Measurements from ENCODE around the gene PGAM1. TPM values are rescaled to one million over a fixed set of nuclear protein-coding genes. Genes with fewer than 3 reads are reported as not detected.
"Not testable (repeated sequence)": the region's sequence is repeated elsewhere in the genome, so short reads cannot be mapped to it uniquely, and the experiment has no call there.

Gene PGAM1
- total RNA-seq, 2 donors from 2014 or later = 326 to 434 TPM

- H3K4me3 ChIP-seq = no peak overlapping the region
- no peaks in the 10 kb centered on the region for H3K9me3 ChIP-seq
- no peak for DNase-seq (ENCODE audit: low spot score)
- no peak overlapping the region for H3K27ac ChIP-seq
- no peaks in the 10 kb centered on the region for H3K27me3 ChIP-seq
- TF ChIP-seq, protein P1, sequence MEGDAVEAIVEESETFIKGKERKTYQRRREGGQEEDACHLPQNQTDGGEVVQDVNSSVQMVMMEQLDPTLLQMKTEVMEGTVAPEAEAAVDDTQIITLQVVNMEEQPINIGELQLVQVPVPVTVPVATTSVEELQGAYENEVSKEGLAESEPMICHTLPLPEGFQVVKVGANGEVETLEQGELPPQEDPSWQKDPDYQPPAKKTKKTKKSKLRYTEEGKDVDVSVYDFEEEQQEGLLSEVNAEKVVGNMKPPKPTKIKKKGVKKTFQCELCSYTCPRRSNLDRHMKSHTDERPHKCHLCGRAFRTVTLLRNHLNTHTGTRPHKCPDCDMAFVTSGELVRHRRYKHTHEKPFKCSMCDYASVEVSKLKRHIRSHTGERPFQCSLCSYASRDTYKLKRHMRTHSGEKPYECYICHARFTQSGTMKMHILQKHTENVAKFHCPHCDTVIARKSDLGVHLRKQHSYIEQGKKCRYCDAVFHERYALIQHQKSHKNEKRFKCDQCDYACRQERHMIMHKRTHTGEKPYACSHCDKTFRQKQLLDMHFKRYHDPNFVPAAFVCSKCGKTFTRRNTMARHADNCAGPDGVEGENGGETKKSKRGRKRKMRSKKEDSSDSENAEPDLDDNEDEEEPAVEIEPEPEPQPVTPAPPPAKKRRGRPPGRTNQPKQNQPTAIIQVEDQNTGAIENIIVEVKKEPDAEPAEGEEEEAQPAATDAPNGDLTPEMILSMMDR (IDR thresholded peaks at IDR 0.05) = no peak
- H3K36me3 ChIP-seq = no peaks in the 10 kb centered on the region
- H3K4me1 ChIP-seq = peaks cover 0 to 9% of the 10 kb centered on the region in 2 donors
Observed at GRCh38 chr10:97411406-97411805, 14.6 kb upstream of the PGAM1 start.

- Histone ChIP-seq H3K4me1 (no peaks in the 10 kb centered on the region), H3K27me3 (no peaks in the 10 kb centered on the region), H3K36me3 (no peaks in the 10 kb centered on the region), H3K9me3 (no peaks in the 10 kb centered on the region), H3K4me3 (no peak overlapping the region), H3K27ac (no peak overlapping the region)
- TF ChIP-seq, protein P1 (IDR thresholded peaks at IDR 0.05) = no peak
- no peak for DNase-seq (ENCODE audit: low spot score)
Observed at GRCh38 chr10:97412891-97413304, 13.1 kb upstream of the PGAM1 start.

DNA sequence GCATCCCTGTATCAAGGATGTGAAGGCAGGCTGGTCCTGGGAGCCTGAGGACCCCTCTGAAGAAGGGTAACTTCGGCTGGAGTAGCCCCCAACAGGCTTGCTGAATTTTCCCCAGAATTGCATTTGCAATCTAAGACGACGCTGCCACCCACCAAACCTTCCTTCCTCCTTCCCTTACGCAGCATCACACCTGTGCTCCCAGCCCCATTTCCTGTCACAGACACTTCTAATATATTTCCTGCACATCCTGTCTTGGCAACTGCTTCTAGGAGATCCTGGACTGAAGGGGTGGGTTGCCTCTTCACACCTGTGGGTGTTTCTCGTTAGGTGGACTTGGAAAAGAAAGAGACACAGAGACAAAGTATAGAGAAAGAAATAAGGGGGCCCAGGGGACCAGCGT, 9.4 kb upstream of the PGAM1 start:
- no peak overlapping the region for H3K4me3 ChIP-seq
- no peak overlapping the region for H3K27ac ChIP-seq
- H3K27me3 ChIP-seq = no peaks in the 10 kb centered on the region
- H3K36me3 ChIP-seq = no peaks in the 10 kb centered on the region
- no peaks in the 10 kb centered on the region for H3K9me3 ChIP-seq
- H3K4me1 ChIP-seq = no peaks in the 10 kb centered on the region
- DNase-seq (ENCODE audit: low spot score) = no peak
- TF ChIP-seq, protein P1 (IDR thresholded peaks at IDR 0.05) = no peak

DNA sequence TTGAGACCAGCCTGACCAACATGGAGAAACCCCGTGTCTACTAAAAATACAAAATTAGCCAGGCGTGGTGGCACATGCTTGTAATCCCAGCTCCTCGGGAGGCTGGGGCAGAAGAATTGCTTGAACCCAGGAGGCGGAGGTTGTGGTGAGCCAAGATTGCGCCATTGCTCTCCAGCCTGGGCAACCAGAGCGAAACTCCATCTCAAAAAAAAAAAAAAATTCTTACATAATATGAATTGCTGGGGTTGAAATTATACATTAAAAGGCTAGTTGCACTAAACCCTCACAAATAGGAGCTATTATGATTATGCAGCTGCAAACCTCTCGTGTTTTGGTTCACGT, 2.3 kb upstream of the PGAM1 start:
- H3K36me3 ChIP-seq; H3K4me3 ChIP-seq; H3K9me3 ChIP-seq; H3K27me3 ChIP-seq; H3K27ac ChIP-seq; DNase-seq (ENCODE audit: low spot score): not testable (repeated sequence)
- H3K4me1 ChIP-seq = peaks cover 0 to 32% of the 10 kb centered on the region in 2 donors

- H3K36me3 ChIP-seq = peaks cover 31% of the 10 kb centered on the region
- H3K4me3 ChIP-seq = peak overlapping the region; percentile 86 to 94
- no peaks in the 10 kb centered on the region for H3K9me3 ChIP-seq
- TF ChIP-seq, protein P1 (IDR thresholded peaks at IDR 0.05) = no peak
- peak overlapping the region; percentile 94 to 95 for H3K27ac ChIP-seq
- no peaks in the 10 kb centered on the region for H3K27me3 ChIP-seq
- DNase-seq (ENCODE audit: low spot score) = no peak
- peaks cover 0 to 32% of the 10 kb centered on the region in 2 donors for H3K4me1 ChIP-seq
Observed at GRCh38 chr10:97426776-97427570, 982 bp downstream of the PGAM1 start.

GRCh38 chr10:97427571-97428179, 1.7 kb downstream of the PGAM1 start:
- H3K27ac ChIP-seq = peak overlapping the region; percentile 94 to 95
- H3K9me3 ChIP-seq = no peaks in the 10 kb centered on the region
- H3K27me3 ChIP-seq = no peaks in the 10 kb centered on the region
- TF ChIP-seq, protein P1 (IDR thresholded peaks at IDR 0.05) = no peak
- DNase-seq (ENCODE audit: low spot score) = no peak
- peaks cover 34% of the 10 kb centered on the region for H3K36me3 ChIP-seq
- peaks cover 0 to 32% of the 10 kb centered on the region in 2 donors for H3K4me1 ChIP-seq
- H3K4me3 ChIP-seq = peak overlapping the region; percentile 86 to 94
